RWPE2 (cell line): ENCODE data around the gene KHDRBS2.

Experiments used
- ATAC-seq: fragments of 200-7000 bp; cut with Tn5 transposase; 3 replicates; pipeline ENCODE4 v1.9.1; 2021; ENCODE audit warnings: low read depth
- DNase-seq: peaks from one replicate; pipeline ENCODE4 v3.0.0-alpha.2; 2020; ENCODE audit warnings: low spot score
- H3K27ac ChIP-seq: fragments of 450-650 bp; 2 replicates; pipeline ENCODE4 v1.5.1; 2017; ENCODE audit warnings: mild to moderate bottlenecking; ENCODE audit not compliant: poor library complexity, severe bottlenecking
- H3K27me3 ChIP-seq: fragments of 250-450 bp; sonication (Bioruptor Pico); 2 replicates; pipeline ENCODE4 v1.5.1; 2021; ENCODE audit warnings: mild to moderate bottlenecking, moderate library complexity; ENCODE audit not compliant: insufficient read depth, poor library complexity, severe bottlenecking
- H3K36me3 ChIP-seq: fragments of 250-450 bp; sonication (Bioruptor Pico); 2 replicates; pipeline ENCODE4 v1.5.1; 2020; ENCODE audit warnings: low read depth, mild to moderate bottlenecking, moderate library complexity
- H3K4me1 ChIP-seq: fragments of 250-450 bp; sonication (Bioruptor Pico); 2 replicates; pipeline ENCODE4 v1.5.1; 2021; ENCODE audit warnings: mild to moderate bottlenecking, moderate library complexity; ENCODE audit not compliant: insufficient read depth, poor library complexity, severe bottlenecking
- H3K4me3 ChIP-seq: fragments of 250-450 bp; sonication (Bioruptor Pico); 2 replicates; pipeline ENCODE4 v1.5.1; 2021; ENCODE audit warnings: mild to moderate bottlenecking, moderate library complexity; ENCODE audit not compliant: severe bottlenecking
- H3K9me3 ChIP-seq: fragments of 250-450 bp; sonication (Bioruptor Pico); 2 replicates; pipeline ENCODE4 v1.5.1; 2021; ENCODE audit warnings: mild to moderate bottlenecking, moderate library complexity; ENCODE audit not compliant: severe bottlenecking
- CTCF ChIP-seq: fragments of 450-650 bp; IDR thresholded peaks from one replicate; pipeline ENCODE4 v1.5.1; 2017; ENCODE audit warnings: mild to moderate bottlenecking, moderate library complexity; ENCODE audit not compliant: poor library complexity, severe bottlenecking

KHDRBS2 gene

GRCh38 chr6:62146954-62147853 lies 138.8 kb downstream of the KHDRBS2 start:
- H3K9me3 ChIP-seq, result no peaks in the 10 kb centered on the region
- no peaks in the 10 kb centered on the region for H3K36me3 ChIP-seq
- ATAC-seq, result no peak
- no peak for TF ChIP-seq CTCF
- no peak for DNase-seq
- no peak overlapping the region for H3K27ac ChIP-seq
- H3K4me3 ChIP-seq, result no peak overlapping the region
- no peaks in the 10 kb centered on the region for H3K27me3 ChIP-seq
- H3K4me1 ChIP-seq, result no peaks in the 10 kb centered on the region

DNA sequence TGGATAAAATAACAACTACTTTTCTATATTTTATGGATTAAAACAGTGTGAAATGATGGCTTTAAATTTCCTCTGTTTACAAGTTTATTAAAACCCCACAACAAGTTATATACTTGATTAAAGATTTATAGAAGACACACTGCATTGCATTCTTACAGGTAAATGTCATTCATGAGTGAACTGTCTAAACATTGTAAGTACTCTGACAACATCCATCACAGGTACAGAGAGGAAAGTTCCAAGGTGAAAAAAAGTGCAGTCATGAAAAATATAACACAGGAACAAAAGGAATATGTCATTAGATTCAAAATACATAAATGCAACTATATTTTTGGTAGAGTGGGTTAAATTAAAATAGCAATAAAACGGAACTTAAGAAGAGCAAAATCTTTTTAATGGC lies 156.9 kb downstream of the KHDRBS2 start:
- Histone ChIP-seq H3K9me3 (no peaks in the 10 kb centered on the region), H3K27ac (no peak overlapping the region), H3K27me3 (no peaks in the 10 kb centered on the region), H3K4me1 (no peaks in the 10 kb centered on the region), H3K4me3 (no peak overlapping the region), H3K36me3 (no peaks in the 10 kb centered on the region)
- TF ChIP-seq CTCF, result no peak
- ATAC-seq (no peak), DNase-seq (no peak)

- no peak for ATAC-seq
- no peak for TF ChIP-seq CTCF
- no peaks in the 10 kb centered on the region for H3K9me3 ChIP-seq
- H3K36me3 ChIP-seq, result no peaks in the 10 kb centered on the region
- no peak overlapping the region for H3K27ac ChIP-seq
- DNase-seq, result no peak
- H3K4me1 ChIP-seq, result no peaks in the 10 kb centered on the region
- H3K4me3 ChIP-seq, result no peak overlapping the region
- no peaks in the 10 kb centered on the region for H3K27me3 ChIP-seq
These were observed 166.6 kb downstream of the KHDRBS2 start for GRCh38 chr6:62119401-62119800.

DNA sequence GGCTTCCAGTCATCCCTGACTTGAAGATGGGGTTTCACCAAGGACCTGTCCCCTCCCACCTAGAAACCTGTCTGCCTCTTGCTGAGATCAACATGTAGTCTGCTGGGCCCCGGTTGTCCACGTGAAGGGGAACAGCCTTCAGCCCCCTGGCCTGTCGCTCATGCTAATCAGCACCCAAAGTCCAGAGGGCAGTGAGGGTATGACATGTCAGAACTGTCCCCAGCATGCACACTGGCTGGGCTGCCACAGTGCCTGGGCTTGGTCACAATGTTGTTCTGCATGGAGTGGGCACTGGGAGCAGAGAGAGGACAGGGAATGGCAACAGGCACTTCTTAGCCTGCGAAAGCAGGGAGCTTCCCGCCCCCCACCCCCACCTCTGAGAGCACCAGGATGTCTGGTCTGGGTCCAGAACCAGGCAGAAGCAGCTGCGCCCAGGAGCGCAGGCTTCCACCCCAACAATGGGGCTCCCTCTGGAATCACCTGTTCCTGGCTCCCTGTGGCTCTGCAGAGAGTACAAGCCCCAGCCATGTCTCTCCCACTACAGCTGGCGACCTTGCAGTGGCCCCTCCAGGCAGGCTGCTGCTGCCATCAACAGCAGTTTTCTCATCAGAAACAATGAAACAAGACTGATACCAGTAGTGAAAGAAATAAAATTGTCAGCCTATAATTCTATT lies 182.7 kb downstream of the KHDRBS2 start:
- ATAC-seq (no peak), DNase-seq (no peak)
- Histone ChIP-seq H3K9me3 (no peaks in the 10 kb centered on the region), H3K4me1 (no peaks in the 10 kb centered on the region), H3K27me3 (no peaks in the 10 kb centered on the region), H3K36me3 (no peaks in the 10 kb centered on the region), H3K27ac (no peak overlapping the region), H3K4me3 (no peak overlapping the region)
- no peak for TF ChIP-seq CTCF
